HG03175 (cell line): ENCODE data around the gene FBH1.

Experiments
- ATAC-seq: cut with Tn5 transposase; IDR thresholded peaks from one replicate; pipeline ENCODE4 v1.9.1; 2021; ENCODE audit warnings: mild to moderate bottlenecking, moderate library complexity; ENCODE audit not compliant: unreplicated experiment

Gene FBH1

GRCh38 chr10:5975641-5976473, 85.8 kb downstream of the FBH1 start:
- ATAC-seq, result peak; percentile 68

DNA sequence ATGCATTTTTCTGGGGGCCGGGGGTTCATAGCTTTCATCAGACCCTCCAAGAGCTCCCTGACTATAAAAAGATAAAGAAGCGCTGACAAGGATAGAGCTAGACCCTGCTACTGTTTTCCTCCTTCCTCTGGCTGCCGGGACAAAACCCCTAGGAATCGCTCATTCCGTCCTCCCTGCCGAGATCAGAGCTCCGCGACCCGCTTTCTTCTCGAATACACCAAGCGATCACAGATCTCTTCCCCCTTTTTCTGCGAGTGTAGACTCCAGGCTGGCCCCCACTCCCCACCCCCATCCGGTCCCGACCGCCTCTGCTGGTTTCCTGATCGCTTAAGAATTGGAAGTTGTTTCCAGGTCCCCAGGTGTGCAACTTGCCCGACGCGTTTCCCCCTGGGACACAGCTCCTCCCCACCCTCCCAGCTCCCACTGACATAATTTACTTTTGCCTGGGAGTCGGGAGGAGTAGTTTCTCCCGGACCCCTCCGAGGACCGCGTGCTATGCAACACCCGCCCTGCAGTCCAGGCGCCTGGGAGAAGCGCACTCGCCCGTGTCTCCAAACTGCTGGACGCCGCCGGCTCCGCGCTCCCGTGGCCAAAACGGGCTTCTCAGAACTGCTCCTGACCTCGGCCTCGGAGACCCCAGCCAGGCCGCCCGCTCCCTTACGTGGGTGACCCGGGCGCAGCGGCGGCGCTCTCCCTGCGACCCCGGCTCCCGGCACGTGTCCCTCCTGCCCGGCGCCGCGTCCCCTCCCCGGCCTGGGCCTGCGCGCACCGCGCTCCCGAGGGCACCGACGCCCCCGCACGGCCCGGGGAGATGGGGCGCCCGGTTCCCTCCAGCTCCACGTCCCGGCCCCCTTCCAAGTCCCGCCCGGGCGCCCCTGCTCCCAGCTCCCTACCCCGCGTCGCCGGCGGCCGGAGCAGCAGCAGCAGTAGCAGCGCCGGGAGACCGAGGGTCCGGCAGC, 86.7 kb downstream of the FBH1 start:
- ATAC-seq, result peak; percentile 12

GRCh38 chr10:5977471-5978229, 87.6 kb downstream of the FBH1 start, which contains the start of gene IL15RA:
TSS of gene IL15RA (minus strand) at chr10:5977543. CDS start at chr10:5977492, 51 bp downstream.
- peak; percentile 68 for ATAC-seq

GRCh38 chr10:5978230-5978489, 88.1 kb downstream of the FBH1 start:
- no peak for ATAC-seq

DNA sequence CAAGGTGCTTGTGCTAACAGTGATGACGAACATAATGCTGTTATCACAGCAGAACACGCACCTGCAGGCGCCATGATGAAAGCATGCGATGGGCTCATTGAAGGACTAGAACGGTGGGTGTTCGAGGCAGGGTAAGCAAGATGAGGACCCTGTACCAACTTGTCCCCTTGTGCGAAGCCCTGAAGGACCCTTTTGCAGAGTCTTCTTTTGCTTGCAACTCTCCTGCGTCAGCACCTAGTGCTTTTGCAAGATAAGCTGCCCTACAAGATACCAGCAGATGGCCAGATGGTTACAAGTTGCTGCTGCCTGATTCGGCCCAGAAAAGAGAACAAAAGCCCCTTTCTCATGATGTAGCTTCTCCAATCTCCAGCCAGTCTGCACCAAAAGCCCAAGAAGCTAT, 91.5 kb downstream of the FBH1 start:
- no peak for ATAC-seq

- ATAC-seq, result no peak
Observed at GRCh38 chr10:5983774-5984173, 93.7 kb downstream of the FBH1 start.

DNA sequence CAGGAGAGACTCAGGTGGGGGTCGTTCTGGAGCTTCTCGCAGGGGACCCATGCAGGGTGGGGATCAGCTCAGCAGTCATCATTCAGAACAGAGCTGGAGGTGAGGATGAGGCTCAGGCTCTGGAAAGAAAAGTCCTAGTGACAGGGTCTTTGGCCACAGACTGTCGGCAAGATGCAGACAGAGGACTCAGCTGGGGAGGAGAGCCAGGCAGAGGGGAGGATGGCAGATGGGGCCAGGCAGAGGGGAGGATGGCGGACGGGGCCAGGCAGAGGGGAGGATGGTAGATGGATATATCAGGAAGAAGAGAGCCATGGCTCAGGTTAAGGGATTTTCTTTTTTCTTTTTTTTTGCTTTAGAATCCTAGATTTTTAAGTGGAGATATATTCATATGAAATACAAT, 95.0 kb downstream of the FBH1 start:
- ATAC-seq, result no peak
